Fibroblast of lung (primary cell): ENCODE data around the gene ABR. TPM values are rescaled to one million over a fixed set of nuclear protein-coding genes. Genes with fewer than 3 reads are reported as not detected.

Experiments used
- DNase-seq, 2 donors: peaks; one replicate each; pipeline versions ENCODE4 v3.0.0 to v3.0.0-alpha.2; 2010; ENCODE audit warnings: low read depth in 2 of 2
- H2AFZ ChIP-seq: 2 replicates; pipeline ENCODE4 v1.5.1; 2012; ENCODE audit warnings: low read length, control low read depth, inconsistent platforms
- H3K27ac ChIP-seq: 2 replicates; pipeline ENCODE4 v1.5.1; 2011; ENCODE audit warnings: low read length, control low read depth; ENCODE audit not compliant: insufficient read depth
- H3K27me3 ChIP-seq: 2 replicates; pipeline ENCODE4 v1.5.1; 2011; ENCODE audit warnings: mild to moderate bottlenecking, low read length; ENCODE audit not compliant: control insufficient read depth, insufficient read depth
- H3K36me3 ChIP-seq: 2 replicates; pipeline ENCODE4 v1.5.1; 2011; ENCODE audit warnings: low read length; ENCODE audit not compliant: control insufficient read depth, insufficient read depth
- H3K4me1 ChIP-seq: 2 replicates; pipeline ENCODE4 v1.5.1; 2011; ENCODE audit warnings: low read length; ENCODE audit not compliant: control insufficient read depth, insufficient read depth; ENCODE audit errors: extremely low read depth
- H3K4me2 ChIP-seq: 2 replicates; pipeline ENCODE4 v1.5.1; 2011; ENCODE audit warnings: low read length, control low read depth; ENCODE audit not compliant: insufficient read depth; ENCODE audit errors: extremely low read depth
- H3K4me3 ChIP-seq, 4 experiments: fragments of 200-600 bp in 1 of 4; sonication (generic) in 1 of 4; replicated peaks in 1 of 4; 2 replicates each; pipeline ENCODE4 v1.5.1; 2011 to 2016; ENCODE audit warnings: low read length in 4 of 4, low read depth in 3 of 4, mild to moderate bottlenecking in 3 of 4, control low read depth in 2 of 4, inconsistent platforms in 1 of 4, mixed read lengths in 1 of 4; ENCODE audit not compliant: insufficient read depth in 1 of 4; ENCODE audit errors: control extremely low read depth in 1 of 4
- H3K79me2 ChIP-seq: 2 replicates; pipeline ENCODE4 v1.5.1; 2012; ENCODE audit warnings: mild to moderate bottlenecking, low read length, inconsistent platforms; ENCODE audit not compliant: control insufficient read depth, insufficient read depth
- H3K9ac ChIP-seq: 2 replicates; pipeline ENCODE4 v1.5.1; 2011; ENCODE audit warnings: mild to moderate bottlenecking, low read length, control low read depth; ENCODE audit not compliant: insufficient read depth
- H3K9me3 ChIP-seq: 2 replicates; pipeline ENCODE4 v1.5.1; 2012; ENCODE audit warnings: low read depth, low read length; ENCODE audit not compliant: control insufficient read depth, insufficient read depth
- H4K20me1 ChIP-seq: 2 replicates; pipeline ENCODE4 v1.5.1; 2011; ENCODE audit warnings: low read length; ENCODE audit not compliant: control insufficient read depth, insufficient read depth; ENCODE audit errors: extremely low read depth
- CTCF ChIP-seq, 2 donors: IDR thresholded peaks in 1 of 2; conservative IDR thresholded peaks in 1 of 2; 1 replicate in 1 of 2; 2 replicates in 1 of 2; pipeline ENCODE4 v1.5.1; 2011 to 2012; ENCODE audit warnings: low read length in 2 of 2, control low read depth in 1 of 2, inconsistent platforms in 1 of 2, low read depth in 1 of 2, mild to moderate bottlenecking in 1 of 2
- EZH2 ChIP-seq: IDR thresholded peaks from 2 replicates; pipeline ENCODE4 v1.5.1; 2012; ENCODE audit warnings: low read length, control low read depth, mild to moderate bottlenecking; ENCODE audit errors: missing control alignments
- polyA plus RNA-seq, 2 donors: library from polyadenylated mRNA; depleted of rRNA in 1 of 2; stranded (reverse) in 1 of 2; unstranded in 1 of 2; fragments of >200 nt; gene quantifications; 2 replicates each; pipeline ENCODE4 v1.2.1, GENCODE V29; 2011 to 2012; ENCODE audit warnings: missing spikeins in 1 of 2
- total RNA-seq: library from RNA; depleted of rRNA; stranded (reverse); fragments of >200 nt; gene quantifications from 2 replicates; pipeline ENCODE4 v1.2.1, GENCODE V29; 2014

ABR gene
- total and polyA plus RNA-seq, 2 donors (not counting 1 experiment from before 2014, with no cell fraction given): 43.7 to 84.7 TPM

- Histone ChIP-seq H3K4me2 (no peak overlapping the region), H4K20me1 (no peaks in the 10 kb centered on the region), H3K4me3 (no peak overlapping the region), H2AFZ (no peak overlapping the region), H3K79me2 (no peaks in the 10 kb centered on the region), H3K9me3 (no peaks in the 10 kb centered on the region), H3K27me3 (no peaks in the 10 kb centered on the region), H3K9ac (no peak overlapping the region), H3K4me1 (peaks cover 11% of the 10 kb centered on the region), H3K27ac (no peak overlapping the region), H3K36me3 (no peaks in the 10 kb centered on the region)
- DNase-seq: no peak
- TF ChIP-seq CTCF (conservative IDR thresholded peaks at IDR 0.05 in 1 of 2, IDR thresholded peaks at IDR 0.05 in 1 of 2; ENCODE audit: low read depth in 1 of 2, low read length in 2 of 2): no peak
- TF ChIP-seq EZH2: no peak
Measured at GRCh38 chr17:1183171-1183873, 3.5 kb upstream of the ABR start.

DNA sequence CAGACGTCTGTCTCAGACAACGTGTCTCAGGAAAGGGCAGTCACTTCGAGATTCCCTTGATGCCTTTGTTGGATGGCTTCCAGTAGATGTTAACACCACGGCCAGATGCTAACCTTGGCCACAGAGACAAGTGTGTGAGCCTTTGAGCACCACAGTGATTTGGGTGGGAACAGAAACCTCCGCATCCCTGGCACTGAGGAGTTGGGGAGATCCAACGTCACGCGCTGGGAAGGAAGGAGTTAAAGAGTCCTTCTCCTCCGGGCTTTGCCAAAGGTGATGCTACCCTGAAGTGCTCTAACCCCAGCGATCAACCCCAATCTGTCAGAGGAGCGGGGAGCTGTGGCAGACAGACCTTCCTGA, 3.0 kb upstream of the ABR start:
- H4K20me1 ChIP-seq: no peaks in the 10 kb centered on the region
- H3K9me3 ChIP-seq: no peaks in the 10 kb centered on the region
- H3K36me3 ChIP-seq: no peaks in the 10 kb centered on the region
- H2AFZ ChIP-seq: no peak overlapping the region
- no peak for TF ChIP-seq CTCF (conservative IDR thresholded peaks at IDR 0.05 in 1 of 2, IDR thresholded peaks at IDR 0.05 in 1 of 2; ENCODE audit: low read depth in 1 of 2, low read length in 2 of 2)
- TF ChIP-seq EZH2: no peak
- no peak for DNase-seq
- H3K27ac ChIP-seq: no peak overlapping the region
- H3K4me3 ChIP-seq: no peak overlapping the region
- H3K4me1 ChIP-seq: peaks cover 11% of the 10 kb centered on the region
- H3K27me3 ChIP-seq: no peaks in the 10 kb centered on the region
- H3K79me2 ChIP-seq: no peaks in the 10 kb centered on the region
- H3K9ac ChIP-seq: no peak overlapping the region
- H3K4me2 ChIP-seq: no peak overlapping the region

GRCh38 chr17:1181753-1182137, 2.0 kb upstream of the ABR start:
- H3K4me1 ChIP-seq: peaks cover 8% of the 10 kb centered on the region
- TF ChIP-seq CTCF (conservative IDR thresholded peaks at IDR 0.05 in 1 of 2, IDR thresholded peaks at IDR 0.05 in 1 of 2; ENCODE audit: low read depth in 1 of 2, low read length in 2 of 2) (no peak), EZH2 (no peak)
- H3K9ac ChIP-seq: no peak overlapping the region
- H3K27ac ChIP-seq: no peak overlapping the region
- no peaks in the 10 kb centered on the region for H4K20me1 ChIP-seq
- H3K9me3 ChIP-seq: no peaks in the 10 kb centered on the region
- no peak overlapping the region for H2AFZ ChIP-seq
- H3K36me3 ChIP-seq: no peaks in the 10 kb centered on the region
- H3K27me3 ChIP-seq: no peaks in the 10 kb centered on the region
- no peak overlapping the region for H3K4me2 ChIP-seq
- DNase-seq: peak; percentile 32 to 42
- H3K79me2 ChIP-seq: no peaks in the 10 kb centered on the region
- no peak overlapping the region for H3K4me3 ChIP-seq
